Right atrium auricular region (tissue), 2 donors: Measurements from ENCODE around the gene OR6S1. TPM values are rescaled to one million over a fixed set of nuclear protein-coding genes. Genes with fewer than 3 reads are reported as not detected.

Source experiments
- DNase-seq: peaks from one replicate; pipeline ENCODE4 v3.0.0-alpha.2; 2019; ENCODE audit warnings: low spot score
- H3K27ac ChIP-seq, 2 donors: fragments of 200-600 bp; sonication (generic); 1 replicate in 1 of 2; 2 replicates in 1 of 2; pipeline ENCODE4 v1.5.1; 2016 to 2019
- H3K27me3 ChIP-seq, 2 donors: fragments of 200-600 bp; sonication (generic); one replicate each; pipeline versions ENCODE4 v1.5.1 to v1.6.0; 2017 to 2019
- H3K36me3 ChIP-seq: fragments of 200-600 bp; sonication (generic); one replicate; pipeline ENCODE4 v1.5.1; 2016
- H3K4me1 ChIP-seq, 2 donors: fragments of 200-600 bp; sonication (generic); one replicate each; pipeline versions ENCODE4 v1.5.1 to v1.6.0; 2017 to 2019
- H3K4me3 ChIP-seq, 2 donors: fragments of 200-600 bp; sonication (generic); 1 replicate in 1 of 2; 2 replicates in 1 of 2; pipeline ENCODE4 v1.5.1; 2017 to 2019; ENCODE audit warnings: mild to moderate bottlenecking in 1 of 2, moderate library complexity in 1 of 2
- H3K9me3 ChIP-seq, 2 donors: fragments of 200-600 bp; sonication (generic); one replicate each; pipeline ENCODE4 v1.5.1; 2019
- CTCF ChIP-seq, 2 donors: fragments of 200-600 bp; sonication (generic); IDR thresholded peaks; one replicate each; pipeline ENCODE4 v1.5.1; 2019; ENCODE audit warnings: antibody characterized with exemption in 2 of 2
- total RNA-seq, 2 donors: library from RNA; depleted of rRNA; stranded (reverse); fragments of >200 nt; gene quantifications; one replicate each; pipeline ENCODE4 v1.1.0, GENCODE V29; 2016

The OR6S1 gene
- total RNA-seq, 2 donors from 2014 or later = not detected

DNA sequence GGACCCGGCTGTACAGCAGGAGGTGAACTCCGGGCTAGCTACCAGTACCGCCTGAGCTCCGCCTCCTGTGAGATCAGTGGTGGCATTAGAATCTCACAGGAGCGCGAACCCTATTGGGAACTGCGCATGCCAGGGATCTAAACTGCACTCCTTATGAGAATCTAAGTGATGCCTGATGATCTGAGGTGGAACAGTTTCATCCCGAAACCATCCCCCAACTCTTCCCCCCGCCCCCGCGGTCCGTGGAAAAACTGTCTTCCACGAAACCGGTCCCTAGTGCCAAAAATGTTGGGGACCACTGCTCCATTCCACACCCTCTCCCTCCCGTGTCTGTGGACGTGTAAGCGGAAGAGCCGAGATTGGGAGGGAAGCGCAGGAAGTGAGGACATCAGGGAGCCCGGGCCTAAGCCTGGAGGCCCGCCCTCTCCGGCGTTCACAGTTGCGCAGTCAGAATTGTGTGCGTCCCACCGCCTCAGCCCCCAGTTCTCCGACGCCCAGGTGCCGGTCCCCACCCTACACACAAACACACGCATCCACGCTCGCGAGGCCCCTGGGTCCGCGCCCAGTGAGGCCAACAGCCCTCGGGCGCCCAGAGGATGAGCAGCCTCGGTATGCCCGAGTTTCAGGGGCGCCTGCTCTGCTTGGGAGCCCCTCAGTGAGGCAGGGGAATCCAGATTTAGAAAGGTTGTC is 41.1 kb upstream of the OR6S1 start:
- H3K4me3 ChIP-seq = peak overlapping the region; percentile 77 to 79
- H3K9me3 ChIP-seq = no peaks in the 10 kb centered on the region
- peak overlapping the region; percentile 99 to 100 for H3K27ac ChIP-seq
- no peaks in the 10 kb centered on the region for H3K27me3 ChIP-seq
- peaks cover 0 to 21% of the 10 kb centered on the region in 2 donors for H3K4me1 ChIP-seq
- peak; percentile 94 for DNase-seq
- peak in 1 of 2 donors; percentile 28 for TF ChIP-seq CTCF (IDR thresholded peaks at IDR 0.05)
- no peaks in the 10 kb centered on the region for H3K36me3 ChIP-seq

DNA sequence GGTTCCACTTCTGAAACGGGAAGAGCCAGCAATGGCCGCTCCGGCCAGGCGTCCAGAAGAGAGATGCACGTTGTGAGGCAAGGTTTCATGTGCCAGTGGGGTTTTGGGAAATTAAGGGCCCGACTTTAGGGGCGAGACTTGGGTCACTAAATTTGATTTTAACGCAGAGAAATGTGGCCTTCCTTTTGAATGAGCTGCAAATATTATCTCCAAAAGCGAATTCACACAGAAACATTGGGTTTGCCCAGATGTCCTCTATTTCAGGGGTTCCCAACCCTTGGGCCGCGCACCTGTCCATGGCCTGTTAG is 40.6 kb upstream of the OR6S1 start:
- Histone ChIP-seq H3K4me1 (peaks cover 0 to 21% of the 10 kb centered on the region in 2 donors), H3K27me3 (no peaks in the 10 kb centered on the region)
- DNase-seq = no peak

GRCh38 chr14:20681348-20682126 is 40.0 kb upstream of the OR6S1 start:
- no peak for TF ChIP-seq CTCF (IDR thresholded peaks at IDR 0.05)
- peak overlapping the region; percentile 77 to 79 for H3K4me3 ChIP-seq
- peak; percentile 97 for DNase-seq
- no peaks in the 10 kb centered on the region for H3K36me3 ChIP-seq
- H3K4me1 ChIP-seq = peaks cover 0 to 21% of the 10 kb centered on the region in 2 donors
- no peaks in the 10 kb centered on the region for H3K9me3 ChIP-seq
- peak overlapping the region; percentile 99 to 100 for H3K27ac ChIP-seq
- no peaks in the 10 kb centered on the region for H3K27me3 ChIP-seq

More for the DNA sequence above, 40.6 kb upstream of the OR6S1 start:
- TF ChIP-seq CTCF (IDR thresholded peaks at IDR 0.05) = no peak
- Histone ChIP-seq H3K36me3 (no peaks in the 10 kb centered on the region), H3K4me3 (peak overlapping the region; percentile 77 to 79), H3K9me3 (no peaks in the 10 kb centered on the region), H3K27ac (peak overlapping the region; percentile 99 to 100)

GRCh38 chr14:20680843-20681347 is 39.4 kb upstream of the OR6S1 start:
- H3K27ac ChIP-seq = peak overlapping the region; percentile 99 to 100
- H3K4me3 ChIP-seq = peak overlapping the region; percentile 77 to 79
- peaks cover 0 to 21% of the 10 kb centered on the region in 2 donors for H3K4me1 ChIP-seq
- H3K36me3 ChIP-seq = no peaks in the 10 kb centered on the region
- no peak for DNase-seq
- H3K9me3 ChIP-seq = no peaks in the 10 kb centered on the region
- TF ChIP-seq CTCF (IDR thresholded peaks at IDR 0.05) = no peak
- no peaks in the 10 kb centered on the region for H3K27me3 ChIP-seq

GRCh38 chr14:20680363-20680762 is 38.9 kb upstream of the OR6S1 start:
- Histone ChIP-seq H3K9me3 (no peaks in the 10 kb centered on the region), H3K4me1 (peaks cover 0 to 17% of the 10 kb centered on the region in 2 donors), H3K4me3 (peak overlapping the region in 1 of 2 donors; percentile 79), H3K27ac (peak overlapping the region in 1 of 2 donors; percentile 99), H3K27me3 (no peaks in the 10 kb centered on the region), H3K36me3 (no peaks in the 10 kb centered on the region)
- no peak for TF ChIP-seq CTCF (IDR thresholded peaks at IDR 0.05)
- no peak for DNase-seq
